ENCODE results near the gene DLST. TPM values are rescaled to one million over a fixed set of nuclear protein-coding genes. Genes with fewer than 3 reads are reported as not detected.

Gene DLST
- total and polyA plus RNA-seq, 11 donors, result 75.7 to 251 (median 190) TPM

- Histone ChIP-seq H3K27me3 (no peaks in the 10 kb centered on the region), H3K9me3 (no peaks in the 10 kb centered on the region), H3K27ac (peak overlapping the region in 1 of 12 donors; percentile 42), H3K4me3 (no peak overlapping the region), H3K36me3 (peaks cover 0 to 17% (median 7%) of the 10 kb centered on the region in 9 donors), H3K4me1 (peaks cover 0 to 33% (median 9%) of the 10 kb centered on the region in 12 donors)
- intact Hi-C loops (cut with DNase I), result no loop called here
- 89 to 93% (median 91%) methylated on average over 4 of the region's 4 CpGs for WGBS, 4 donors
- no peak for DNase-seq
- no peak for TF ChIP-seq CTCF (IDR thresholded peaks at IDR 0.05)
- TF ChIP-seq POLR2A (IDR thresholded peaks at IDR 0.05), result no peak
- ATAC-seq, result no peak
Observed at GRCh38 chr14:74841230-74842207, 40.2 kb upstream of the DLST start.

GRCh38 chr14:74843653-74844052, 38.1 kb upstream of the DLST start:
- peaks cover 0 to 27% (median 1%) of the 10 kb centered on the region in 12 donors for H3K4me1 ChIP-seq
- H3K4me3 ChIP-seq, result no peak overlapping the region
- TF ChIP-seq POLR2A (IDR thresholded peaks at IDR 0.05) (no peak), CTCF (IDR thresholded peaks at IDR 0.05) (no peak)
- peaks cover 0 to 13% (median 7%) of the 10 kb centered on the region in 9 donors for H3K36me3 ChIP-seq
- ATAC-seq, result peak in 3 of 4 donors; percentile 44 to 79 (median 69)
- DNase-seq, result peak in 1 of 5 donors; percentile 37
- intact Hi-C loops (cut with DNase I), result no loop called here
- H3K27me3 ChIP-seq, result no peaks in the 10 kb centered on the region
- no peaks in the 10 kb centered on the region for H3K9me3 ChIP-seq
- no peak overlapping the region for H3K27ac ChIP-seq

GRCh38 chr14:74846168-74846567, 35.5 kb upstream of the DLST start:
- no peaks in the 10 kb centered on the region for H3K9me3 ChIP-seq
- H3K4me3 ChIP-seq, result no peak overlapping the region
- intact Hi-C loops (cut with DNase I), result no loop called here
- H3K4me1 ChIP-seq, result peaks cover 0 to 23% (median 0%) of the 10 kb centered on the region in 12 donors
- ATAC-seq (peak in 2 of 4 donors; percentile 34 to 45), DNase-seq (peak in 1 of 5 donors; percentile 32)
- TF ChIP-seq POLR2A (IDR thresholded peaks at IDR 0.05), result no peak
- TF ChIP-seq CTCF (IDR thresholded peaks at IDR 0.05), result no peak
- no peaks in the 10 kb centered on the region for H3K27me3 ChIP-seq
- peaks cover 0 to 3% (median 0%) of the 10 kb centered on the region in 9 donors for H3K36me3 ChIP-seq
- 65 to 83% (median 74%) methylated on average over 3 of the region's 3 CpGs for WGBS, 4 donors
- H3K27ac ChIP-seq, result no peak overlapping the region

- H3K4me1 ChIP-seq, result peaks cover 0 to 23% (median 0%) of the 10 kb centered on the region in 12 donors
- no peak overlapping the region for H3K27ac ChIP-seq
- no peaks in the 10 kb centered on the region for H3K27me3 ChIP-seq
- H3K4me3 ChIP-seq, result no peak overlapping the region
- ATAC-seq, result no peak
- no peaks in the 10 kb centered on the region for H3K36me3 ChIP-seq
- no peaks in the 10 kb centered on the region for H3K9me3 ChIP-seq
- no peak for DNase-seq
- 88 to 97% (median 91%) methylated on average over 1 of the region's 1 CpG for WGBS, 4 donors
- intact Hi-C loops (cut with DNase I), result no loop called here
- no peak for TF ChIP-seq POLR2A (IDR thresholded peaks at IDR 0.05)
- TF ChIP-seq CTCF (IDR thresholded peaks at IDR 0.05), result no peak
Observed at GRCh38 chr14:74846968-74847665, 34.6 kb upstream of the DLST start.
